K562 (cell line): Measurements from ENCODE around the gene DCAKD. TPM values are rescaled to one million over a fixed set of nuclear protein-coding genes. Genes with fewer than 3 reads are reported as not detected.

Experiments used
- ATAC-seq: fragments of 200-7000 bp; cut with Tn5 transposase; 3 replicates; pipeline ENCODE4 v1.9.1; 2020; ENCODE audit warnings: moderate library complexity
- BruUV-seq: library from RNA; stranded (reverse); fragments of 400-500 nt; replicated peaks from 2 replicates; lab custom pipeline; 2021; lab: Mats Ljungman, UMichigan
- CTCF ChIA-PET: fragments of 300-600 bp; formaldehyde crosslinking; extraction: SDS; loops from one replicate; lab custom pipeline; 2021; ENCODE audit warnings: low intra/inter-chr PET ratio; lab: Yijun Ruan, JAX
- POLR2A ChIA-PET: fragments of 300-600, 350-650 bp; sonication (Branson Sonifier 250); formaldehyde crosslinking; extraction: SDS; loops from one replicate; lab custom pipeline; 2021; ENCODE audit warnings: antibody characterized with exemption, inconsistent platforms; lab: Yijun Ruan, JAX
- DNase-seq, 4 experiments: peaks; one replicate each; pipeline versions ENCODE4 v3.0.0 to v3.0.0-alpha.2; 2011 to 2018; ENCODE audit warnings: low spot score in 3 of 4, mixed read lengths in 3 of 4; ENCODE audit errors: extremely low read depth in 1 of 4
- FAIRE-seq: peaks from 2 replicates; lab custom pipeline; 2011; peaks lifted over from hg19 to GRCh38; lab: Jason Lieb, UNC
- H2AFZ ChIP-seq: 2 replicates; pipeline ENCODE4 v1.6.0; 2011; ENCODE audit warnings: low read depth, low read length, control low read depth, inconsistent platforms
- H3K27ac ChIP-seq: fragments of 200-600 bp; 3 replicates; pipeline ENCODE4 v1.8.0; 2011; ENCODE audit warnings: low read depth, mild to moderate bottlenecking, control low read depth, inconsistent platforms, low read length, moderate library complexity, mixed read lengths; ENCODE audit errors: extremely low read depth
- H3K27me3 ChIP-seq, 2 experiments: fragments of 300-600 bp in 1 of 2; 2 replicates in 1 of 2; 3 replicates in 1 of 2; pipeline versions ENCODE4 v1.6.0 to v1.8.0; 2011; ENCODE audit warnings: inconsistent platforms in 2 of 2, low read length in 2 of 2, mild to moderate bottlenecking in 1 of 2, mixed read lengths in 1 of 2, moderate library complexity in 1 of 2; ENCODE audit not compliant: control insufficient read depth in 2 of 2, insufficient read depth in 2 of 2
- H3K36me3 ChIP-seq: fragments of 300-600 bp; 3 replicates; pipeline ENCODE4 v1.8.0; 2011; ENCODE audit warnings: mild to moderate bottlenecking, low read length, inconsistent platforms; ENCODE audit not compliant: control insufficient read depth, insufficient read depth
- H3K4me1 ChIP-seq, 2 experiments: fragments of 200-600 bp in 1 of 2; replicated peaks in 1 of 2; 2 replicates in 1 of 2; 3 replicates in 1 of 2; pipeline versions ENCODE4 v1.5.1 to v1.8.0; 2011; ENCODE audit warnings: inconsistent platforms in 2 of 2, low read length in 2 of 2, mild to moderate bottlenecking in 1 of 2, mixed read lengths in 1 of 2, moderate library complexity in 1 of 2; ENCODE audit not compliant: control insufficient read depth in 2 of 2, insufficient read depth in 2 of 2
- H3K4me2 ChIP-seq: 2 replicates; pipeline ENCODE4 v1.6.1; 2011; ENCODE audit warnings: low read length, control low read depth, inconsistent platforms, mixed read lengths; ENCODE audit not compliant: insufficient read depth
- H3K4me3 ChIP-seq: fragments of 200-600 bp; sonication (generic), shearing (Covaris generic); 2 replicates; pipeline ENCODE4 v1.5.1; 2016; ENCODE audit warnings: control low read depth, inconsistent platforms
- H3K79me2 ChIP-seq: fragments of 200-600 bp; 3 replicates; pipeline ENCODE4 v1.8.0; 2011; ENCODE audit warnings: low read length, inconsistent platforms; ENCODE audit not compliant: control insufficient read depth, insufficient read depth
- H3K9ac ChIP-seq, 2 experiments: 2 replicates each; pipeline versions ENCODE4 v1.6.0 to v1.6.1; 2011; ENCODE audit warnings: low read depth in 2 of 2, low read length in 2 of 2, control low read depth in 1 of 2, inconsistent platforms in 1 of 2, mild to moderate bottlenecking in 1 of 2, mixed read lengths in 1 of 2; ENCODE audit not compliant: insufficient read depth in 1 of 2
- H3K9me1 ChIP-seq: one replicate; pipeline ENCODE4 v1.6.0; 2011; ENCODE audit warnings: inconsistent platforms, mild to moderate bottlenecking, low read length, moderate library complexity; ENCODE audit not compliant: control insufficient read depth, insufficient read depth
- H3K9me3 ChIP-seq: replicated peaks from 2 replicates; pipeline ENCODE4 v1.5.1; 2011; ENCODE audit warnings: low read depth, low read length, inconsistent platforms; ENCODE audit not compliant: control insufficient read depth, insufficient read depth
- H4K20me1 ChIP-seq: replicated peaks from 2 replicates; pipeline ENCODE4 v1.6.1; 2011; ENCODE audit warnings: low read length, inconsistent platforms, mixed read lengths; ENCODE audit not compliant: control insufficient read depth, insufficient read depth
- CBFA2T2 ChIP-seq: fragments of 450-650 bp; conservative IDR thresholded peaks from 2 replicates; pipeline ENCODE4 v1.6.1; 2017; ENCODE audit warnings: mild to moderate bottlenecking
- CCNT2 ChIP-seq: IDR thresholded peaks from 2 replicates; pipeline ENCODE4 v1.6.1; 2011; ENCODE audit warnings: borderline replicate concordance, low read depth, mild to moderate bottlenecking, moderate library complexity, mixed read lengths, low read length; ENCODE audit not compliant: insufficient read length; ENCODE audit errors: extremely low read depth
- EGR1 ChIP-seq: fragments of 450-650 bp; conservative IDR thresholded peaks from 2 replicates; pipeline ENCODE4 v1.6.1; 2017; ENCODE audit warnings: mild to moderate bottlenecking
- ERF ChIP-seq: fragments of 450-650 bp; formaldehyde crosslinking; IDR thresholded peaks from 2 replicates; pipeline ENCODE4 v1.4.0; 2020; ENCODE audit warnings: mild to moderate bottlenecking, mixed read lengths
- ESRRA ChIP-seq: fragments of 450-650 bp; IDR thresholded peaks from 2 replicates; pipeline ENCODE4 v1.6.1; 2014; ENCODE audit warnings: low read depth, mild to moderate bottlenecking, moderate library complexity, borderline replicate concordance
- KAT7 ChIP-seq: sonication (generic); formaldehyde crosslinking; IDR thresholded peaks from 2 replicates; pipeline ENCODE4 v1.8.0; 2022; ENCODE audit warnings: missing genetic modification reagents, mild to moderate bottlenecking, borderline replicate concordance
- LCOR ChIP-seq: sonication (generic); formaldehyde crosslinking; IDR thresholded peaks from 2 replicates; pipeline ENCODE4 v1.8.0; 2022; ENCODE audit warnings: mild to moderate bottlenecking, missing genetic modification reagents
- NR0B1 ChIP-seq: fragments of 450-650 bp; IDR thresholded peaks from one replicate; pipeline ENCODE4 v1.6.1; 2018; ENCODE audit warnings: mild to moderate bottlenecking, moderate library complexity; ENCODE audit not compliant: partially characterized antibody
- PTBP1 ChIP-seq: fragments of 200-400 bp; formaldehyde crosslinking; IDR thresholded peaks from 2 replicates; pipeline ENCODE4 v1.6.1; 2017; ENCODE audit warnings: low read depth, low read length
- RAD21 ChIP-seq, 2 experiments: fragments of 250-450 bp in 1 of 2; fragments of 450-650 bp in 1 of 2; sonication (Bioruptor Pico) in 1 of 2; formaldehyde crosslinking in 1 of 2; IDR thresholded peaks in 1 of 2; conservative IDR thresholded peaks in 1 of 2; 2 replicates each; pipeline versions ENCODE4 v1.4.0 to v1.8.0; 2020 to 2022; ENCODE audit warnings: mild to moderate bottlenecking in 2 of 2, moderate library complexity in 1 of 2
- SIN3B ChIP-seq: fragments of 450-650 bp; IDR thresholded peaks from 2 replicates; pipeline ENCODE4 v1.6.1; 2017; ENCODE audit warnings: low read depth, mild to moderate bottlenecking, moderate library complexity
- SUPT5H ChIP-seq: fragments of 450-650 bp; IDR thresholded peaks from 2 replicates; pipeline ENCODE4 v1.6.1; 2016
- ZNF174 ChIP-seq: fragments of 250-450 bp; sonication (Bioruptor Pico); IDR thresholded peaks from 2 replicates; pipeline ENCODE4 v1.4.0; 2020; ENCODE audit warnings: mild to moderate bottlenecking
- WGBS: fragments of 100-300 bp; shearing (Covaris generic); methylation state at CpG from one replicate; pipeline ENCODE4 v1.1.6; 2016; ENCODE audit warnings: low coverage, mixed read lengths; ENCODE audit not compliant: insufficient coverage; ENCODE audit errors: missing lambda C conversion rate; 5-methylcytosine and 5-hydroxymethylcytosine counted together
- in situ Hi-C: fragments of 300-500 bp; cut with MboI; formaldehyde crosslinking; loops from 4 replicates; pipeline ENCODE4 v1.15.0; 2018; ENCODE audit warnings: inconsistent platforms, mixed read lengths
- intact Hi-C: fragments of 100-400 bp; cut with micrococcal nuclease; formaldehyde crosslinking; loops from 2 replicates; pipeline ENCODE4 v1.14.2; 2022
- polyA plus RNA-seq, 8 experiments: library from polyadenylated mRNA; depleted of rRNA in 4 of 8; stranded (reverse) in 5 of 8; unstranded in 3 of 8; fragments of >200 nt; fragmentation: Nextera tagmentation in 2 of 8; fragmentation: Illumina TruSeq in 1 of 8; extraction: Ambion mirVana in 2 of 8; extraction: Trizol in 1 of 8; gene quantifications; 2 replicates each; pipeline versions ENCODE4 v1.2.1 to v1.2.3, GENCODE V29; 2011 to 2014; ENCODE audit warnings: inconsistent platforms in 1 of 8, missing spikeins in 1 of 8
- total RNA-seq, 7 experiments: library from RNA; depleted of rRNA in 6 of 7; stranded (reverse); fragments of >200 nt in 6 of 7; fragmentation: Illumina TruSeq in 2 of 7; extraction: Trizol in 2 of 7; gene quantifications; 2 replicates each; pipeline versions ENCODE4 v1.2.1 to v1.2.3, GENCODE V29; 2011 to 2021; ENCODE audit warnings: low replicate concordance in 1 of 7
- TF ChIP-seq, protein P1 (sequence below): fragments of 250-450 bp; sonication (Bioruptor Pico); IDR thresholded peaks from 2 replicates; pipeline ENCODE4 v1.5.0; 2021
- TF ChIP-seq, protein P2 (sequence below): fragments of 450-650 bp; formaldehyde crosslinking; IDR thresholded peaks from 2 replicates; pipeline ENCODE4 v1.4.0; 2022; ENCODE audit warnings: missing genetic modification characterization
- TF ChIP-seq, protein P3 (sequence below): fragments of 200-800 bp; sonication (Bioruptor generic); IDR thresholded peaks from 2 replicates; pipeline ENCODE4 v1.6.1; 2017; ENCODE audit warnings: missing genetic modification characterization, missing compliant biosample characterization

Gene DCAKD
- total and polyA plus RNA-seq, 9 of the 15 experiments (the other 6 are each of a cell fraction or from before 2014, with no cell fraction given) = 7.9 to 35.5 (median 21.4) TPM

DNA sequence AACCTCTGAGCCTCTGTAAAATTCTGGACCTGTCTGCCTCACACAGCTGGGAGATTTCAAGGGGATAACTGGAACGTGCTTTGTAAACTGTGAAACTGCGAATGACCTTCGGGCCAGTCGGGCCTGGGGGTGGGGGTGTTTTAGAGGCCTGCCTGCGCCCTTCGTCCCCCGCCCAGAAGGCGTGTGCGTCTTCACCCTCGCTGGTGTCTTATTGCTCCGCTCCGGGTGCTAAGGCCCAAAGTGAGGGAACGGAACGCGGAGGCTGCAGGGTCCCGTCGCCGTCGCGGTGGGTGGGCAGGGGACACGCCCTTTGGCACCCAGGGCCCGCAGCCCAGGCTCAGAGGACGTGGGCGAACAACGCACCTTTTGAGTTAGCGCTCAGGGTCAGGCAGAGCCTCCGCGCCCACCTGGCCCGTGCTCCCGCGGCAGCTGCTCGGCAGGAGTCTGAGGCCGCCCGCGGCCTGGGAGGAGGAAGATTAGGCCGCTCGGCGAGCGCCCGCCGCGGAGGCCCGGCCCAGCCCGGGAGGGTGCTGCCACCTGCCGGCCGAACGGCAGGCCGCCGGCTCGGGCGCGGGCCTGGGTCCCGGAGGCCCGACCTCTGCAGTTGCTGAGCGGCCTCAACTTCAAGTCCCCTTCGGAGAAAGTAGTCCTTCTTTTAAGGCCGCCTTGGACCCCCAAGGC, 29.7 kb downstream of the DCAKD start:
- Histone ChIP-seq H2AFZ (peak overlapping the region; percentile 88), H3K36me3 (peaks cover 13% of the 10 kb centered on the region; the same call in 2 of the 3 replicates), H3K9me3 (no peaks in the 10 kb centered on the region), H3K4me3 (peak overlapping the region; percentile 18; the same call in 1 of the 2 replicates), H3K9ac (peak overlapping the region; percentile 59 to 89), H3K4me1 (peaks cover 24 to 39% of the 10 kb centered on the region in 2 experiments; a peak in 4 of 5 replicates), H3K9me1 (peaks cover 3% of the 10 kb centered on the region), H3K79me2 (no peaks in the 10 kb centered on the region), H4K20me1 (0 out of 2 replicates have a peak, but pooled peaks cover 6% of the 10 kb centered on the region), H3K4me2 (peak overlapping the region; percentile 78), H3K27ac (peak overlapping the region; percentile 55; the same call in 2 of the 3 replicates), H3K27me3 (no peaks in the 10 kb centered on the region)
- DNase-seq (peak; percentile 84 to 90 (median 89)), FAIRE-seq (no peak), ATAC-seq (peak; percentile 87)
- 6% methylated on average over 51 of the region's 57 CpGs for WGBS
- BruUV-seq = no TSS peak
- in situ Hi-C loops = no loop called here
- ChIA-PET POLR2A (interaction anchor here (0.7 to 1.6 kb wide), 8 partner anchors 10 to 1320 kb away, joined by 3 to 10 read pairs (median 4); no protein-coding TSS in a partner anchor), CTCF (interaction anchor here (0.8 to 4.7 kb wide), 3 partner anchors 102 to 111 kb away, joined by 3 to 34 read pairs (median 3); partner anchors contain the start of gene PLCD3)
- intact Hi-C loops = no loop called here
- TF ChIP-seq CBFA2T2 (peak; percentile 34; the same call in 1 of the 2 replicates), ZNF174 (CRISPR knock-in tag) (no peak), KAT7 (CRISPR knock-in tag) (0 out of 2 replicates have a peak, but pooled peaks have one; percentile 19), RAD21 (CRISPR knock-in tag; conservative IDR thresholded peaks at IDR 0.05 in 1 of 2, IDR thresholded peaks at IDR 0.05 in 1 of 2) (peak; percentile 76 to 77), LCOR (CRISPR knock-in tag) (0 out of 2 replicates have a peak, but pooled peaks have one; percentile 59), ESRRA (peak; percentile 41; the same call in 1 of the 2 replicates), SIN3B (peak; percentile 55; the same call in 1 of the 2 replicates), CCNT2 (peak; percentile 82), EGR1 (0 out of 2 replicates have a peak, but pooled peaks have one; percentile 41), SUPT5H (peak; percentile 50; the same call in 1 of the 2 replicates), PTBP1 (0 out of 2 replicates have a peak, but pooled peaks have one; percentile 40), ERF (CRISPR knock-in tag) (peak; percentile 44; the same call in 1 of the 2 replicates), NR0B1 (no peak)
- TF ChIP-seq, protein P1, sequence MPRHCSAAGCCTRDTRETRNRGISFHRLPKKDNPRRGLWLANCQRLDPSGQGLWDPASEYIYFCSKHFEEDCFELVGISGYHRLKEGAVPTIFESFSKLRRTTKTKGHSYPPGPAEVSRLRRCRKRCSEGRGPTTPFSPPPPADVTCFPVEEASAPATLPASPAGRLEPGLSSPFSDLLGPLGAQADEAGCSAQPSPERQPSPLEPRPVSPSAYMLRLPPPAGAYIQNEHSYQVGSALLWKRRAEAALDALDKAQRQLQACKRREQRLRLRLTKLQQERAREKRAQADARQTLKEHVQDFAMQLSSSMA (CRISPR knock-in tag) = no peak
- TF ChIP-seq, protein P2, sequence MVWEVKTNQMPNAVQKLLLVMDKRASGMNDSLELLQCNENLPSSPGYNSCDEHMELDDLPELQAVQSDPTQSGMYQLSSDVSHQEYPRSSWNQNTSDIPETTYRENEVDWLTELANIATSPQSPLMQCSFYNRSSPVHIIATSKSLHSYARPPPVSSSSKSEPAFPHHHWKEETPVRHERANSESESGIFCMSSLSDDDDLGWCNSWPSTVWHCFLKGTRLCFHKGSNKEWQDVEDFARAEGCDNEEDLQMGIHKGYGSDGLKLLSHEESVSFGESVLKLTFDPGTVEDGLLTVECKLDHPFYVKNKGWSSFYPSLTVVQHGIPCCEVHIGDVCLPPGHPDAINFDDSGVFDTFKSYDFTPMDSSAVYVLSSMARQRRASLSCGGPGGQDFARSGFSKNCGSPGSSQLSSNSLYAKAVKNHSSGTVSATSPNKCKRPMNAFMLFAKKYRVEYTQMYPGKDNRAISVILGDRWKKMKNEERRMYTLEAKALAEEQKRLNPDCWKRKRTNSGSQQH (CRISPR knock-in tag) = 0 out of 2 replicates have a peak, but pooled peaks have one; percentile 58
- TF ChIP-seq, protein P3, sequence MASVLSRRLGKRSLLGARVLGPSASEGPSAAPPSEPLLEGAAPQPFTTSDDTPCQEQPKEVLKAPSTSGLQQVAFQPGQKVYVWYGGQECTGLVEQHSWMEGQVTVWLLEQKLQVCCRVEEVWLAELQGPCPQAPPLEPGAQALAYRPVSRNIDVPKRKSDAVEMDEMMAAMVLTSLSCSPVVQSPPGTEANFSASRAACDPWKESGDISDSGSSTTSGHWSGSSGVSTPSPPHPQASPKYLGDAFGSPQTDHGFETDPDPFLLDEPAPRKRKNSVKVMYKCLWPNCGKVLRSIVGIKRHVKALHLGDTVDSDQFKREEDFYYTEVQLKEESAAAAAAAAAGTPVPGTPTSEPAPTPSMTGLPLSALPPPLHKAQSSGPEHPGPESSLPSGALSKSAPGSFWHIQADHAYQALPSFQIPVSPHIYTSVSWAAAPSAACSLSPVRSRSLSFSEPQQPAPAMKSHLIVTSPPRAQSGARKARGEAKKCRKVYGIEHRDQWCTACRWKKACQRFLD (CRISPR knock-in tag) = peak; percentile 37; the same call in 1 of the 2 replicates
